C4-2B (cell line): ENCODE data around the gene DST.

Source experiments
- CTCF ChIP-seq: fragments of 450-650 bp; conservative IDR thresholded peaks from 2 replicates; pipeline ENCODE4 v1.5.1; 2017; ENCODE audit warnings: mild to moderate bottlenecking
- ZFX ChIP-seq: fragments of 450-650 bp; IDR thresholded peaks from 2 replicates; pipeline ENCODE4 v1.6.1; 2017

GRCh38 chr6:56547687-56548086 is 95.0 kb downstream of the DST start:
- TF ChIP-seq CTCF, result no peak
- TF ChIP-seq ZFX, result no peak
